GM12801 (cell line): ENCODE measurements around the gene ADARB2.

Experiments used
- TF ChIP-seq, protein P1 (sequence below): IDR thresholded peaks from one replicate; pipeline ENCODE4 v1.5.1; 2011; ENCODE audit warnings: control low read depth; ENCODE audit not compliant: insufficient read length; ENCODE audit errors: extremely low read depth

ADARB2 gene

GRCh38 chr10:1403508-1404322, 333.6 kb downstream of the ADARB2 start:
- TF ChIP-seq, protein P1, sequence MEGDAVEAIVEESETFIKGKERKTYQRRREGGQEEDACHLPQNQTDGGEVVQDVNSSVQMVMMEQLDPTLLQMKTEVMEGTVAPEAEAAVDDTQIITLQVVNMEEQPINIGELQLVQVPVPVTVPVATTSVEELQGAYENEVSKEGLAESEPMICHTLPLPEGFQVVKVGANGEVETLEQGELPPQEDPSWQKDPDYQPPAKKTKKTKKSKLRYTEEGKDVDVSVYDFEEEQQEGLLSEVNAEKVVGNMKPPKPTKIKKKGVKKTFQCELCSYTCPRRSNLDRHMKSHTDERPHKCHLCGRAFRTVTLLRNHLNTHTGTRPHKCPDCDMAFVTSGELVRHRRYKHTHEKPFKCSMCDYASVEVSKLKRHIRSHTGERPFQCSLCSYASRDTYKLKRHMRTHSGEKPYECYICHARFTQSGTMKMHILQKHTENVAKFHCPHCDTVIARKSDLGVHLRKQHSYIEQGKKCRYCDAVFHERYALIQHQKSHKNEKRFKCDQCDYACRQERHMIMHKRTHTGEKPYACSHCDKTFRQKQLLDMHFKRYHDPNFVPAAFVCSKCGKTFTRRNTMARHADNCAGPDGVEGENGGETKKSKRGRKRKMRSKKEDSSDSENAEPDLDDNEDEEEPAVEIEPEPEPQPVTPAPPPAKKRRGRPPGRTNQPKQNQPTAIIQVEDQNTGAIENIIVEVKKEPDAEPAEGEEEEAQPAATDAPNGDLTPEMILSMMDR: no peak

- TF ChIP-seq, protein P1: no peak
These were observed 334.4 kb downstream of the ADARB2 start for GRCh38 chr10:1402816-1403507.

DNA sequence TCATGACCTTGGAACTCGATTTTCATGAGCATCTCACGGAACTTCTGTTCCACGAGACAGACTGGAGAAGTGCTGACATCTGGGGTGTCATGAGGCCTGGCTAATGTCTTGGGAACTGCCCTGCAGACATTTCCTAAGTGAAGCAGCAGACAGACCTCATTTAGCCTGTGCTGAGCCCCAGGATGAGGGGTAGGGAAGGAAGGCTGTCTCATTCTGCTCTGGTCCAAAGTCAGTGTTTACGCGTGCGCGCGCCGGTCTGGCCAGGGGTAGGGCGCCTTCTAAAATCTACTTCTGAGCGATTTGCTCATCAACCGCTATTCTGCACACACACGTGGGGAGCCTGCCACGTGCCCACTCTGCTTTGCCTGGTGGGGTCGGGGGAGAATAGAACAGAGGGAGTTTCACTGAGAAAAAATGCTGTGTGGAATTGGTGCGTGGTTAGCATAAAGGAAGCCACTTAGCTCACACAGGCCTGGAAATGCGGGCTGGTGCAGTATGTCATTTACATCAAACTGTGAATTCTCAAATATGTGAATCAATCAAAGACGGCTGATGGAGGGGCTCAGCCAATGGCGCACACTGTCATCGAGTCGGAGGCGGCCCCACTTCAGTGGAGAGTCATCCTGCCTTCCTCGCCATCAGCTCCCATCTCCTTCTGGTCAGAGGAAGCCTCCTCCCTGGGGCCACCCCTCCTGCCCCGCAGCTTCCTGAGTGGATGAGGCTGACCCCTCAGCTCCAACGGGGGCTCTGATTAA, 335.1 kb downstream of the ADARB2 start:
- TF ChIP-seq, protein P1: no peak

- TF ChIP-seq, protein P1: no peak
These were observed 336.0 kb downstream of the ADARB2 start for GRCh38 chr10:1401071-1401965.

GRCh38 chr10:1400101-1401070, 336.9 kb downstream of the ADARB2 start:
- TF ChIP-seq, protein P1: no peak

- TF ChIP-seq, protein P1: no peak
These were observed 337.8 kb downstream of the ADARB2 start for GRCh38 chr10:1399431-1400100.
